Smooth muscle cell (in vitro differentiated cells): ENCODE data around the gene SYNJ1. TPM values are rescaled to one million over a fixed set of nuclear protein-coding genes. Genes with fewer than 3 reads are reported as not detected.

Experiments used
- DNase-seq: peaks from one replicate; lab custom pipeline; 2025; ENCODE audit not compliant: unreplicated experiment; lab: John Stamatoyannopoulos, UW
- H2AFZ ChIP-seq: fragments of 200-600 bp; sonication (generic); 2 replicates; pipeline ENCODE4 v1.6.0; 2016; ENCODE audit warnings: antibody characterized with exemption, low read depth, mild to moderate bottlenecking
- H3F3A ChIP-seq: fragments of 200-600 bp; sonication (generic); 2 replicates; pipeline ENCODE4 v1.6.0; 2017; ENCODE audit warnings: antibody characterized with exemption, low read depth
- H3K27ac ChIP-seq: fragments of 200-600 bp; sonication (generic); 2 replicates; pipeline ENCODE4 v1.5.1; 2016; ENCODE audit warnings: low read depth, mild to moderate bottlenecking
- H3K27me3 ChIP-seq: fragments of 200-600 bp; sonication (generic); 2 replicates; pipeline ENCODE4 v1.6.1; 2016; ENCODE audit warnings: low read depth, mild to moderate bottlenecking
- H3K36me3 ChIP-seq: fragments of 200-600 bp; sonication (generic); 2 replicates; pipeline ENCODE4 v1.5.1; 2016; ENCODE audit warnings: low read depth
- H3K4me1 ChIP-seq: fragments of 200-600 bp; sonication (generic); 2 replicates; pipeline ENCODE4 v1.5.1; 2016; ENCODE audit warnings: low read depth
- H3K4me2 ChIP-seq: fragments of 200-600 bp; sonication (generic); 2 replicates; pipeline ENCODE4 v1.6.0; 2016; ENCODE audit warnings: mild to moderate bottlenecking
- H3K4me3 ChIP-seq: fragments of 200-600 bp; sonication (generic); 2 replicates; pipeline ENCODE4 v1.5.1; 2016; ENCODE audit warnings: mild to moderate bottlenecking
- H3K79me2 ChIP-seq: fragments of 200-600 bp; sonication (generic); 2 replicates; pipeline ENCODE4 v1.6.0; 2016; ENCODE audit warnings: low read depth, mild to moderate bottlenecking
- H3K9ac ChIP-seq: fragments of 200-600 bp; sonication (generic); 2 replicates; pipeline ENCODE4 v1.6.0; 2016; ENCODE audit warnings: low read depth
- H3K9me3 ChIP-seq: fragments of 200-600 bp; sonication (generic); replicated peaks from 2 replicates; pipeline ENCODE4 v1.5.1; 2016; ENCODE audit warnings: low read depth
- H4K20me1 ChIP-seq: fragments of 200-600 bp; sonication (generic); 2 replicates; pipeline ENCODE4 v1.6.0; 2016; ENCODE audit warnings: low read depth
- WGBS: methylation state at CpG from one replicate; pipeline ENCODE4 v1.1.7; 2016; ENCODE audit warnings: low lambda C conversion rate; 5-methylcytosine and 5-hydroxymethylcytosine counted together
- polyA plus RNA-seq: library from polyadenylated mRNA; unstranded; fragments of >200 nt; fragmentation: Nextera tagmentation; extraction: Ambion mirVana; gene quantifications from 2 replicates; pipeline ENCODE4 v1.2.1, GENCODE V29; 2016
- total RNA-seq: library from RNA; depleted of rRNA; stranded (reverse); fragments of >200 nt; gene quantifications from 2 replicates; pipeline ENCODE4 v1.2.3, GENCODE V29; 2014
- TF ChIP-seq, protein P1 (sequence below): fragments of 200-600 bp; sonication (generic); IDR thresholded peaks from 2 replicates; pipeline ENCODE4 v1.5.1; 2017; ENCODE audit warnings: borderline replicate concordance, mild to moderate bottlenecking, antibody characterized with exemption; ENCODE audit not compliant: insufficient read depth, poor library complexity, severe bottlenecking

SYNJ1 gene
- total and polyA plus RNA-seq, 2 experiments from 2014 or later: 2.7 to 8.5 TPM

DNA sequence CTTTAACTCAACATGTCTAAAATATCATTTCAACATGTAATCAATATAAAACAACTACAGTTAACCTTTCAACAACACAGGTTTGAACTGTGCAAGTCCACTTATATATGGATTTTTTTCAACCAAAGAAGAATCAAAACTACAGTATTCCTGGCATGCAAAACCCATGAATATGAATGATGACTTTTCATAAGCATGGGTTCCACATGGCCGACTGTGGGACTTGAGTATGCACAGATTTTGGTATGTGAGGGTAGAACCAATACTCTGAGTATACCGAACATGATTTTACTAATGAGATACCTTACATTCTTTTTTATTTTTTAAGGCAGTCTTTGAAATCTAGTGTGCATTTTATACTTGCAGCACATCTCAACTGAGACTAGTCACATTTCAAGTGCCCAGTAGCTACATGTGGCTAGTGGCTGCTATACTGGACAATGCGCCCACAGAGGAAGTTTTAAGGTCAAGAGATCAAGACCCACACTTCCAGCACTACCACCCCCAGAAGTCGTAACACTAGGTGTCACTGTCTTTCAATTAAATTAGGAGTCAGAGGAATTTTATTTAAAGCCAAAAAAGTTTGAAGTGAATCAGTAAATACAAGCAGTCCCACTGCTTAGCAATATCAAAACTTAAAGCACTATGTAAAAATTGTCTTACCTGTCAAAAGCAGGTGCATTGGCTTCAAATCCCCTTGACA is 40.0 kb downstream of the SYNJ1 start:
- H4K20me1 ChIP-seq: no peaks in the 10 kb centered on the region
- no peak overlapping the region for H3K27ac ChIP-seq
- H3K36me3 ChIP-seq: peaks cover 6% of the 10 kb centered on the region
- TF ChIP-seq, protein P1, sequence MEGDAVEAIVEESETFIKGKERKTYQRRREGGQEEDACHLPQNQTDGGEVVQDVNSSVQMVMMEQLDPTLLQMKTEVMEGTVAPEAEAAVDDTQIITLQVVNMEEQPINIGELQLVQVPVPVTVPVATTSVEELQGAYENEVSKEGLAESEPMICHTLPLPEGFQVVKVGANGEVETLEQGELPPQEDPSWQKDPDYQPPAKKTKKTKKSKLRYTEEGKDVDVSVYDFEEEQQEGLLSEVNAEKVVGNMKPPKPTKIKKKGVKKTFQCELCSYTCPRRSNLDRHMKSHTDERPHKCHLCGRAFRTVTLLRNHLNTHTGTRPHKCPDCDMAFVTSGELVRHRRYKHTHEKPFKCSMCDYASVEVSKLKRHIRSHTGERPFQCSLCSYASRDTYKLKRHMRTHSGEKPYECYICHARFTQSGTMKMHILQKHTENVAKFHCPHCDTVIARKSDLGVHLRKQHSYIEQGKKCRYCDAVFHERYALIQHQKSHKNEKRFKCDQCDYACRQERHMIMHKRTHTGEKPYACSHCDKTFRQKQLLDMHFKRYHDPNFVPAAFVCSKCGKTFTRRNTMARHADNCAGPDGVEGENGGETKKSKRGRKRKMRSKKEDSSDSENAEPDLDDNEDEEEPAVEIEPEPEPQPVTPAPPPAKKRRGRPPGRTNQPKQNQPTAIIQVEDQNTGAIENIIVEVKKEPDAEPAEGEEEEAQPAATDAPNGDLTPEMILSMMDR: no peak
- no peak overlapping the region for H3K4me2 ChIP-seq
- H3K4me3 ChIP-seq: no peak overlapping the region
- no peak overlapping the region for H3K9ac ChIP-seq
- H3K27me3 ChIP-seq: no peaks in the 10 kb centered on the region
- H3F3A ChIP-seq: no peaks in the 10 kb centered on the region
- H2AFZ ChIP-seq: no peak overlapping the region
- H3K4me1 ChIP-seq: no peaks in the 10 kb centered on the region
- no peaks in the 10 kb centered on the region for H3K9me3 ChIP-seq
- H3K79me2 ChIP-seq: no peaks in the 10 kb centered on the region
- no peak for DNase-seq
- WGBS: 95% methylated on average over 4 of the region's 4 CpGs

GRCh38 chr21:32682696-32683474 is 44.9 kb downstream of the SYNJ1 start:
- H3F3A ChIP-seq: no peaks in the 10 kb centered on the region
- no peaks in the 10 kb centered on the region for H3K4me1 ChIP-seq
- DNase-seq: no peak
- H3K36me3 ChIP-seq: peaks cover 6% of the 10 kb centered on the region
- no peak overlapping the region for H2AFZ ChIP-seq
- 61% methylated on average over 3 of the region's 3 CpGs for WGBS
- TF ChIP-seq, protein P1: no peak
- no peak overlapping the region for H3K9ac ChIP-seq
- H3K4me2 ChIP-seq: no peak overlapping the region
- H3K4me3 ChIP-seq: peak overlapping the region; percentile 15
- H3K27ac ChIP-seq: no peak overlapping the region
- no peaks in the 10 kb centered on the region for H3K79me2 ChIP-seq
- no peaks in the 10 kb centered on the region for H4K20me1 ChIP-seq
- no peaks in the 10 kb centered on the region for H3K9me3 ChIP-seq
- H3K27me3 ChIP-seq: no peaks in the 10 kb centered on the region

- no peaks in the 10 kb centered on the region for H3F3A ChIP-seq
- peaks cover 2% of the 10 kb centered on the region for H3K36me3 ChIP-seq
- no peak overlapping the region for H3K4me2 ChIP-seq
- H3K9me3 ChIP-seq: no peaks in the 10 kb centered on the region
- H3K9ac ChIP-seq: no peak overlapping the region
- DNase-seq: no peak
- H2AFZ ChIP-seq: no peak overlapping the region
- H3K4me1 ChIP-seq: no peaks in the 10 kb centered on the region
- H3K27me3 ChIP-seq: no peaks in the 10 kb centered on the region
- H3K79me2 ChIP-seq: no peaks in the 10 kb centered on the region
- TF ChIP-seq, protein P1: no peak
- H3K27ac ChIP-seq: no peak overlapping the region
- WGBS: 89% methylated on average over 2 of the region's 2 CpGs
- H4K20me1 ChIP-seq: no peaks in the 10 kb centered on the region
- H3K4me3 ChIP-seq: no peak overlapping the region
These were observed 53.1 kb downstream of the SYNJ1 start for GRCh38 chr21:32674731-32675130.

GRCh38 chr21:32674038-32674437 is 53.8 kb downstream of the SYNJ1 start:
- H2AFZ ChIP-seq: no peak overlapping the region
- WGBS: 97% methylated on average over 1 of the region's 1 CpG
- H3K9me3 ChIP-seq: no peaks in the 10 kb centered on the region
- H3K4me3 ChIP-seq: no peak overlapping the region
- no peak overlapping the region for H3K4me2 ChIP-seq
- DNase-seq: no peak
- H3K79me2 ChIP-seq: no peaks in the 10 kb centered on the region
- H3K27me3 ChIP-seq: no peaks in the 10 kb centered on the region
- TF ChIP-seq, protein P1: no peak
- H3F3A ChIP-seq: no peaks in the 10 kb centered on the region
- no peaks in the 10 kb centered on the region for H4K20me1 ChIP-seq
- H3K4me1 ChIP-seq: no peaks in the 10 kb centered on the region
- no peak overlapping the region for H3K9ac ChIP-seq
- H3K36me3 ChIP-seq: peaks cover 2% of the 10 kb centered on the region
- no peak overlapping the region for H3K27ac ChIP-seq
